ENCODE measurements around the gene OR4D1. TPM values are rescaled to one million over a fixed set of nuclear protein-coding genes. Genes with fewer than 3 reads are reported as not detected.

Gene OR4D1
- total RNA-seq, 1 donor from 2014 or later = 0.26 TPM

DNA sequence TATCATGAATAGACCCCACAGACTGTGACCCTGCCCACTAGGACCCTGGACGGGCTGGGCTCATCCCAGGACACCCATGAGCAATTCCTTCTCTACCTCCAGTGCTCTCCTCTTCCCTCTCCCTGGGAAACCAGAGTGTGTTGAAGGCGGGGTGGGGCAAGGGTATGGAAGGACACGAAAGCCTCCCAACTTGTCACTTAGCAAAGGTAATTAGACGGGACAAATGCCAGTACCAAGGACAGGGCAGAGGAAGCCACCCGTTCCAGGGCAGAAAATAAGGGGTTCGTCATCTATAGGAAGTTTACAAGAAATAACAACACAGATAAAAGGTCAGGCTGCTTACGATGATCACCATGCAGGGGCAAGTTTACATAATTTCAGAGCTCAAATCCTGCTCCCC is 39.5 kb downstream of the OR4D1 start:
- Mint-ChIP-seq H3K27me3 (ENCODE audit: insufficient read depth) (peaks cover 11% of the 10 kb centered on the region), H3K27ac (no peak overlapping the region), H3K9me3 (no peaks in the 10 kb centered on the region), H3K4me1 (ENCODE audit: low read depth) (peaks cover 5% of the 10 kb centered on the region), H3K4me3 (no peak overlapping the region), H3K36me3 (ENCODE audit: low read depth) (no peaks in the 10 kb centered on the region)
- no peak for DNase-seq (ENCODE audit: low spot score)
- intact Hi-C loops (cut with micrococcal nuclease) = no loop called here

DNA sequence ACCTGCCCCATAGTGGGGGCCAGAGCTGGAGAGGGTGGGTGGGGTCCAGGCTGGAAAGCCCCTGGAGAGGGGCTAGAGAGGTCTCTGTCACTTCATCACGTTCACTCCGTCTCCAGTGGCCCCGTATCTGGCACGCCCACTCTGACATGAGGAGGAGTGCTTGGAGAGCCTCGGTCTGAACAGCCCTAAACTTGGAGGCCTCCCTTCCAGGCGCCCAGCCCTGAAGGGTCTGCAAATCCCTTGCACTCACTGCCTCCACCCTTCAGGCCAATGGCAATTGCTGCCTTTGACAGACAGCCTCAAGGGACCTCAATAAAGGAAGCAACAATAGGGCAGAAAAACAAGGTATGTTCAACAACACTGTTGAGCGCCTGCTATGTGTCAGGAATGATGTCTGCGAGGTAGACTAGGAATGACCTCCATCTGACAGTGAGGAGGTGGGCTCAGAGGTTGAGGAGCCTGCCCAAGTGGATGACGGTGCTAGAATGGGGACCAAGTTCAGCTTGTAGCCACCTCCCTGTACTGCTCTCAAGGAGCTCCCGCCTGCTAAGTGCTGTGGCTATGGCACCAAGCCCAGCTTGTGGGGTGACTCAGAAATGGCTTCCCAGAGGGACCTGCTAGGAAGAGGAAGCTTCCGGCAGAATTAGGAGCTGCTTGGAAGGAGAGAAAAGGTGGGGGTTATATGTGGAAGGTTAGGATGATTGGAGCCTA is 41.4 kb downstream of the OR4D1 start:
- Mint-ChIP-seq H3K27me3 (ENCODE audit: insufficient read depth) (peaks cover 11% of the 10 kb centered on the region), H3K9me3 (no peaks in the 10 kb centered on the region), H3K4me1 (ENCODE audit: low read depth) (peaks cover 5% of the 10 kb centered on the region), H3K36me3 (ENCODE audit: low read depth) (no peaks in the 10 kb centered on the region), H3K27ac (no peak overlapping the region), H3K4me3 (no peak overlapping the region)
- intact Hi-C loops (cut with micrococcal nuclease) = no loop called here
- DNase-seq (ENCODE audit: low spot score) = no peak

GRCh38 chr17:58191241-58191896 is 43.2 kb downstream of the OR4D1 start:
- H3K36me3 Mint-ChIP-seq (ENCODE audit: low read depth) = no peaks in the 10 kb centered on the region
- no peaks in the 10 kb centered on the region for H3K9me3 Mint-ChIP-seq
- no peaks in the 10 kb centered on the region for H3K4me1 Mint-ChIP-seq (ENCODE audit: low read depth)
- H3K27ac Mint-ChIP-seq = no peak overlapping the region
- H3K27me3 Mint-ChIP-seq (ENCODE audit: insufficient read depth) = peaks cover 11% of the 10 kb centered on the region
- H3K4me3 Mint-ChIP-seq = no peak overlapping the region
- intact Hi-C loops (cut with micrococcal nuclease) = no loop called here
- DNase-seq (ENCODE audit: low spot score) = no peak

DNA sequence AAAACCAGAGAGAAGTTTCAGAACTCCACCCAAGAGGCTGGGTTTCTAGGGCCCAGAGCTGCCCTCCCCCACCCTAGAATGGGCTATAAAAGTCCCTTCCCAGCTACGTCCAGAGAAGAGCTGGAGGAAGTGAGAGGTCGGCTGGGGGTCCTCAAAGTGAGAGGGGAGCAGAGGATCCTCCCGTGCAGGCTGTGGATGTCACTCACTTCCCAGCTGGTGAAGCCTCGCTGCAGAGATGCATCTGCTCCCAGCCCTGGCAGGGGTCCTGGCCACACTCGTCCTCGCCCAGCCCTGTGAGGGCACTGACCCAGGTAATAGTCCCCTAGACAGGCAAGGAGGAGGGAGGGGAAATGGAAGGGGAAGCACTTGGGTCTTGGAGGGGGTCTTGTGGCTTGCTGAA is 44.4 kb downstream of the OR4D1 start, which contains the start of gene EPX:
Gene EPX, plus strand, starts transcription at position 115 of the 400 bp plus-strand sequence. Its CDS starts 121 bp downstream, at position 236.
- intact Hi-C loops (cut with micrococcal nuclease) = no loop called here
- Mint-ChIP-seq H3K27me3 (ENCODE audit: insufficient read depth) (peaks cover 11% of the 10 kb centered on the region), H3K36me3 (ENCODE audit: low read depth) (no peaks in the 10 kb centered on the region), H3K27ac (no peak within 1 kb of the TSS), H3K9me3 (no peaks in the 10 kb centered on the region), H3K4me1 (ENCODE audit: low read depth) (no peaks in the 10 kb centered on the region), H3K4me3 (no peak within 1 kb of the TSS)
- no peak for DNase-seq (ENCODE audit: low spot score)

DNA sequence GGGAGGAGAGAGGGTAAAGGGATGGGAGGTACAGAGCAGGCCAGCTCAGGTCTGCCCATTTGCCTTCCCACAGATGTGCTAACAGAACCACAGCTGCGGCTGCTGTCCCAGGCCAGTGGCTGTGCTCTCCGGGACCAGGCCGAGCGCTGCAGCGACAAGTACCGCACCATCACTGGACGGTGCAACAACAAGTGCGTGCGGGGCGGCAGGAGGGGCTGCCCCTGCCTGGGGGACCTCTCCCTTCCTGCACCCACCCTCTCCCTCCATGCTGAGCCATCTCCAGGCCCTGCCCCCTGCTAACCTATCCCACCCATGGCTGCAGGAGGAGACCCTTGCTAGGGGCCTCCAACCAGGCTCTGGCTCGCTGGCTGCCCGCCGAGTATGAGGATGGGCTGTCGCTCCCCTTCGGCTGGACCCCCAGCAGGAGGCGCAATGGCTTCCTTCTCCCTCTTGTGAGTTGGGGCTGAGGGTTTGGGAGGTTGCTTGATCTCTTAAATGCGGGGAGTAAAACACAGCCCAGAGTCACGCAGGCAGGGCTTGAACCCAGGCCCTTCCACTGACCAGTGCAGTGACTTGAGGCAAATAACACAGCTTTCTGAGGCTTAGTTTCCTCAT is 45.6 kb downstream of the OR4D1 start:
- Mint-ChIP-seq H3K4me1 (ENCODE audit: low read depth) (no peaks in the 10 kb centered on the region), H3K27ac (no peak overlapping the region), H3K9me3 (no peaks in the 10 kb centered on the region)

DNA sequence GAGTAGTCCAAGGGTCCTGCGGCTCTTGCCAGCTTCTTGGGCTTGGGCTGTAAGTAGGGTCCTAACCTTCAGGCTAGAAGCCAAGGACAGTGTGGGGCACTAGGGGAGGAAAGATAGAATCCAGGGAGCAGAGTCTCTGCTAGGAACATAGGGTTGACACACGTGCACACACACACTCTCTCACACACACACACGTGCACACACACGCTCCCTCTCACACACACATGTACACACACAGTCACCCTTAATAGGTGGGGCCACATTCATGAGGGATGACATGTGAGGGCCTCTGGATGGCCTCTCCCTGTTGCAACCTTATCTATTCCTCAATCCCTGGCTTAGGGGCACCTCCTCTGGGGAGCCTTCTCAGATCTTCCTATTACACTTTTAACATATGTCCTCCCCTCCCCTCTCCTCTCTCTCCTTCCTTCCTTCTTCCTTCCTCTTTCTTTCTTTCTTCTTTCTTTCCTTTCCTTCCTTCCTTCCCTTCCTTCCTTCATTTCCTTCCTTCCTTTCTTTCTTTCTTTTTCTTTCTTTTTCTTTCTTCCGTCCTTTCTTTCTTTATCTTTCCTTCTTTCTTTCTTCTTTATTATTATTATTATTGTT is 47.4 kb downstream of the OR4D1 start:
- H3K27ac Mint-ChIP-seq = no peak overlapping the region
- H3K9me3 Mint-ChIP-seq = no peaks in the 10 kb centered on the region
- intact Hi-C loops (cut with micrococcal nuclease) = no loop called here
- no peak overlapping the region for H3K4me3 Mint-ChIP-seq
- DNase-seq (ENCODE audit: low spot score) = no peak
- H3K4me1 Mint-ChIP-seq (ENCODE audit: low read depth) = no peaks in the 10 kb centered on the region
- H3K36me3 Mint-ChIP-seq (ENCODE audit: low read depth) = no peaks in the 10 kb centered on the region
- H3K27me3 Mint-ChIP-seq (ENCODE audit: insufficient read depth) = peaks cover 17% of the 10 kb centered on the region

More for the DNA sequence above, 45.6 kb downstream of the OR4D1 start:
- Mint-ChIP-seq H3K36me3 (ENCODE audit: low read depth) (no peaks in the 10 kb centered on the region), H3K27me3 (ENCODE audit: insufficient read depth) (peaks cover 11% of the 10 kb centered on the region), H3K4me3 (no peak overlapping the region)
- DNase-seq (ENCODE audit: low spot score) = no peak
- intact Hi-C loops (cut with micrococcal nuclease) = no loop called here

DNA sequence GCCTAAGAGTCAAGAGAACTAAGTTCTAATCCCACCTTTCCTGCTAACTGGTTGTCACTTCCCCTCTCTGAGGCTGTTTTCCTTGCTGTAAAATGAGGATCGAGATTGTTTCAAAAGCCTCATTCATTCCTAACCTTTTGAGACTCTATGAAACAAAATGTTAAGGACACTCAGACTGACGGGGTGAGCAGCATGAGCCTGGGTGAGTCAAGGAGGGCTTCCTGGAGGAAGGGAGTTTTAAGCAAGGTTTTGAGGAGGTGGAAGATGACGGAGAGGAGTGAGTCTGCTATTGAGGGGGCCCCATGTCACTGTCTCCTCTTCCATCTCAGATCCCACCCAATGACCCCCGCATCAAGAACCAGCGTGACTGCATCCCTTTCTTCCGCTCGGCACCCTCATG is 48.4 kb downstream of the OR4D1 start:
- Mint-ChIP-seq H3K9me3 (no peaks in the 10 kb centered on the region), H3K36me3 (ENCODE audit: low read depth) (no peaks in the 10 kb centered on the region), H3K4me3 (no peak overlapping the region), H3K27ac (no peak overlapping the region), H3K4me1 (ENCODE audit: low read depth) (no peaks in the 10 kb centered on the region), H3K27me3 (ENCODE audit: insufficient read depth) (peaks cover 10% of the 10 kb centered on the region)
- DNase-seq (ENCODE audit: low spot score) = no peak
- intact Hi-C loops (cut with micrococcal nuclease) = no loop called here

- no peaks in the 10 kb centered on the region for H3K36me3 Mint-ChIP-seq (ENCODE audit: low read depth)
- H3K27me3 Mint-ChIP-seq (ENCODE audit: insufficient read depth) = peaks cover 11% of the 10 kb centered on the region
- H3K27ac Mint-ChIP-seq = no peak overlapping the region
- DNase-seq (ENCODE audit: low spot score) = peak; percentile 38
- no peaks in the 10 kb centered on the region for H3K9me3 Mint-ChIP-seq
- H3K4me3 Mint-ChIP-seq = no peak overlapping the region
- intact Hi-C loops (cut with micrococcal nuclease) = loop anchor here (1.0 kb wide), 1 partner anchor 247 kb away; no protein-coding TSS in a partner anchor
- H3K4me1 Mint-ChIP-seq (ENCODE audit: low read depth) = no peaks in the 10 kb centered on the region
These were observed 51.9 kb downstream of the OR4D1 start for GRCh38 chr17:58200024-58200633.

DNA sequence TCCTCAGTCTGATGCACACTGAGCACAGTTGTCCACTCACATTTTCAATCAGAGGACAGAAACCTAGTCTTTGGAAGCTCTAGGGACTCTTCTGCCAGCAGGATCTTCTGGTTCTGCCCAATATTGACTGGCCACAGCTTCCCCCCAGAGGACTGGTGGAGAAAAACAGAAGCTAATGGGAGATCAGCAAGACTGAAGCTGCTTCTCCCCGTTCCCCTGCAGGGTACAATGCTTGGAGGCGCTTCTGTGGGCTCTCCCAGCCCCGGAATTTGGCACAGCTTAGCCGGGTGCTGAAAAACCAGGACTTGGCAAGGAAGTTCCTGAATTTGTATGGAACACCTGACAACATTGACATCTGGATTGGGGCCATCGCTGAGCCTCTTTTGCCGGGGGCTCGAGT is 54.7 kb downstream of the OR4D1 start:
- no peak overlapping the region for H3K27ac Mint-ChIP-seq
- H3K9me3 Mint-ChIP-seq = no peaks in the 10 kb centered on the region
- no peak overlapping the region for H3K4me3 Mint-ChIP-seq
- intact Hi-C loops (cut with micrococcal nuclease) = no loop called here
- no peak for DNase-seq (ENCODE audit: low spot score)
- H3K27me3 Mint-ChIP-seq (ENCODE audit: insufficient read depth) = peaks cover 11% of the 10 kb centered on the region
- H3K4me1 Mint-ChIP-seq (ENCODE audit: low read depth) = no peaks in the 10 kb centered on the region
- H3K36me3 Mint-ChIP-seq (ENCODE audit: low read depth) = no peaks in the 10 kb centered on the region

DNA sequence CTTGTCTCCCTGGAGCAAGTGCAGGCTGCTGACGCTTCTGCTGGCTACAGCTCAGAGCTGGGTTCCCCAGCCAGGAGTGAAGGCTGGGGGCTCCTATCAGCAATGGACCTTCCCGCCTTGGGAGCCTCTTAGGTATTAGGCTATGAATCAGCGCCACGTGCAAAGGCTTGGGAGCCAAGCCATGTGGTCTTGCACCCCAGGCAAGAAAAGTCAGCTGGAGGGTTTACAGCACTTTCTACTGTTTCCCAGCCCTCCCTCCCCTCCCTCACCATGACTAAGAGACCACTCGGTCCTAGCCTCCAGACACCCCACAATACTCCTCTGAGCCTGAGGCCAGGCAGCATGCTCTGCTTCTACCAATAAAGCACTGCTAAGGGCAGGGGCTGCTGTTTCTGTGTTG is 56.6 kb downstream of the OR4D1 start:
- DNase-seq (ENCODE audit: low spot score) = no peak
- Mint-ChIP-seq H3K27ac (no peak overlapping the region), H3K4me1 (ENCODE audit: low read depth) (no peaks in the 10 kb centered on the region), H3K4me3 (no peak overlapping the region), H3K9me3 (no peaks in the 10 kb centered on the region), H3K27me3 (ENCODE audit: insufficient read depth) (peaks cover 5% of the 10 kb centered on the region), H3K36me3 (ENCODE audit: low read depth) (peaks cover 7% of the 10 kb centered on the region)
- intact Hi-C loops (cut with micrococcal nuclease) = no loop called here

GRCh38 chr17:58205936-58206335 is 57.8 kb downstream of the OR4D1 start:
- Mint-ChIP-seq H3K4me1 (ENCODE audit: low read depth) (no peaks in the 10 kb centered on the region), H3K36me3 (ENCODE audit: low read depth) (peaks cover 14% of the 10 kb centered on the region), H3K27me3 (ENCODE audit: insufficient read depth) (peaks cover 2% of the 10 kb centered on the region), H3K27ac (no peak overlapping the region), H3K9me3 (no peaks in the 10 kb centered on the region), H3K4me3 (no peak overlapping the region)
- intact Hi-C loops (cut with micrococcal nuclease) = no loop called here
- no peak for DNase-seq (ENCODE audit: low spot score)

- Mint-ChIP-seq H3K27me3 (ENCODE audit: insufficient read depth) (peaks cover 1% of the 10 kb centered on the region), H3K4me1 (ENCODE audit: low read depth) (no peaks in the 10 kb centered on the region)
- DNase-seq (ENCODE audit: low spot score) = no peak
These were observed 59.3 kb downstream of the OR4D1 start for GRCh38 chr17:58207451-58207850.

More at GRCh38 chr17:58207451-58207850, 59.3 kb downstream of the OR4D1 start:
- H3K9me3 Mint-ChIP-seq = no peaks in the 10 kb centered on the region
- intact Hi-C loops (cut with micrococcal nuclease) = no loop called here
- H3K27ac Mint-ChIP-seq = no peak overlapping the region
- no peak overlapping the region for H3K4me3 Mint-ChIP-seq
- peaks cover 20% of the 10 kb centered on the region for H3K36me3 Mint-ChIP-seq (ENCODE audit: low read depth)
